ENCODE measurements around the gene LINGO1. TPM values are rescaled to one million over a fixed set of nuclear protein-coding genes. Genes with fewer than 3 reads are reported as not detected.

The LINGO1 gene
- total and polyA plus RNA-seq, 9 of the 15 experiments (the other 6 are each of a cell fraction or from before 2014, with no cell fraction given): 0.07 to 15.3 (median 2.1) TPM

DNA sequence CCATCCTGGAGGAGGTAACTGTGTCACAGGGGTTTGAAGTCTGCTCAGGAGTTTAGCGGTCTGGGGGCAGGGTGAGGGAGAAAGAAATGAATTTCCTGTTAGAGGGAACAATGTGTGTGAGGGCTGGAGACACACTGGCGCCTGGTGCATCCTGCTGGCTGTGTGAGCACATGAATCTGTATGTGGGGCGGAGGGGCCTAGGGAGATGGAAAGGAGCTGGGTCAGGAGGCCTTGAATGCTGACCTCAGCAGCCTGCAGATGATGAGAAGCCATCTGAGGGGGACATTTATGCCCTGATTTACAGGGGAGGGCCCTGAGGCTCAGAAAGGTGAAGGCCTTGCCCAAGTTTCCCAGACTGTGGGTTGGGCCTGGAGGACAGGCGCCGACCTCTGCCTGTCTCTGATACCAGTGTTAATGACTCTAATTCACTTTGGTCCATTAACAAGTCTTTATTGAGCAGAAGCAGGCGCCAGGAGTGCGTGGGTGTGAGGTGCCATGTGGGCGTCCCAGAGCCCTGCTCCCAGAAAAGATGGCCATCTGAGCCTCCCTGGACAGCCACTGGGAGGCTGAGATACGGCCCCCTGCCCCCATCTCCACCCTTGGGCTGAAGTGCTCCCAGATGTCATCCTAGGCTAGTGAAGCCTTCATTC, 34.8 kb downstream of the LINGO1 start:
- DNase-seq (ENCODE audit: extremely low read depth in 1 of 4, low spot score in 3 of 4) (no peak), FAIRE-seq (no peak), ATAC-seq (no peak)
- intact Hi-C loops (cut with micrococcal nuclease) (no loop called here), in situ Hi-C loops (cut with MboI) (no loop called here)
- no peaks in the 10 kb centered on the region for H3K36me3 ChIP-seq (ENCODE audit: control insufficient read depth, insufficient read depth, low read length)
- H3K4me2 ChIP-seq (ENCODE audit: insufficient read depth, low read length): no peak overlapping the region
- ChIA-PET CTCF (ENCODE audit: low intra/inter-chr PET ratio) (no interaction called here), POLR2A (no interaction called here)
- H3K27ac ChIP-seq (ENCODE audit: extremely low read depth, low read depth, low read length): no peak overlapping the region
- H3K27me3 ChIP-seq (ENCODE audit: control insufficient read depth in 2 of 2, insufficient read depth in 2 of 2, low read length in 2 of 2): no peaks in the 10 kb centered on the region
- H3K9me1 ChIP-seq (ENCODE audit: control insufficient read depth, insufficient read depth, low read length): no peaks in the 10 kb centered on the region
- no peak overlapping the region for H2AFZ ChIP-seq (ENCODE audit: low read depth, low read length)
- H3K9me3 ChIP-seq (replicated peaks; ENCODE audit: control insufficient read depth, insufficient read depth, low read depth, low read length): no peaks in the 10 kb centered on the region
- WGBS (ENCODE audit: insufficient coverage, low coverage, missing lambda C conversion rate): 53% methylated on average over 9 of the region's 9 CpGs
- no peaks in the 10 kb centered on the region for H3K79me2 ChIP-seq (ENCODE audit: control insufficient read depth, insufficient read depth, low read length)
- BruUV-seq (replicated peaks): no TSS peak
- TF ChIP-seq EP400 (IDR thresholded peaks at IDR 0.05) (no peak), HBP1 (CRISPR knock-in tag; IDR thresholded peaks at IDR 0.05) (no peak), CTCFL (IDR thresholded peaks at IDR 0.05; ENCODE audit: borderline replicate concordance, insufficient read depth, low read depth, low read length, poor library complexity, severe bottlenecking) (no peak), THRAP3 (IDR thresholded peaks at IDR 0.05; ENCODE audit: borderline replicate concordance) (no peak), RBM14 (IDR thresholded peaks at IDR 0.05; ENCODE audit: borderline replicate concordance, insufficient read depth, low read depth, low read length) (no peak), YBX1 (IDR thresholded peaks at IDR 0.05) (no peak), EGR1 (conservative IDR thresholded peaks at IDR 0.05) (peak; percentile 56), ZNF316 (IDR thresholded peaks at IDR 0.05) (0 out of 2 replicates have a peak, but pooled peaks have one; percentile 2)
- H4K20me1 ChIP-seq (replicated peaks; ENCODE audit: control insufficient read depth, insufficient read depth, low read length): no peaks in the 10 kb centered on the region
- H3K4me3 ChIP-seq: no peak overlapping the region
- peaks cover 5 to 6% of the 10 kb centered on the region in 2 experiments; a peak in 3 of 5 replicates for H3K4me1 ChIP-seq (replicated peaks in 1 of 2; ENCODE audit: control insufficient read depth in 2 of 2, insufficient read depth in 2 of 2, low read length in 2 of 2)
- peak overlapping the region in 1 of 2 experiments; percentile 29; a peak in 1 of 4 replicates for H3K9ac ChIP-seq (ENCODE audit: insufficient read depth in 1 of 2, low read depth in 2 of 2, low read length in 2 of 2)
